Keratinocyte (primary cell): Measurements from ENCODE around the gene GPRC5C. TPM values are rescaled to one million over a fixed set of nuclear protein-coding genes. Genes with fewer than 3 reads are reported as not detected.

Experiments used
- DNase-seq: peaks from one replicate; pipeline ENCODE4 v3.0.0-alpha.2; 2011; ENCODE audit warnings: low read depth, missing footprints, low spot score
- FAIRE-seq: peaks from 2 replicates; lab custom pipeline; 2011; peaks lifted over from hg19 to GRCh38; lab: Jason Lieb, UNC
- H2AFZ ChIP-seq: 2 replicates; pipeline ENCODE4 v1.6.0; 2012; ENCODE audit warnings: low read length, control low read depth, inconsistent platforms; ENCODE audit not compliant: control insufficient read depth
- H3K27ac ChIP-seq: 2 replicates; pipeline ENCODE4 v1.5.1; 2011; ENCODE audit warnings: low read length; ENCODE audit not compliant: control insufficient read depth, insufficient read depth
- H3K27me3 ChIP-seq: 3 replicates; pipeline ENCODE4 v1.6.0; 2011; ENCODE audit warnings: low read length; ENCODE audit not compliant: control insufficient read depth, insufficient read depth; ENCODE audit errors: extremely low read depth
- H3K36me3 ChIP-seq, 2 experiments: 2 replicates in 1 of 2; 3 replicates in 1 of 2; pipeline ENCODE4 v1.5.1; 2011; ENCODE audit warnings: low read length in 2 of 2, mild to moderate bottlenecking in 1 of 2; ENCODE audit not compliant: control insufficient read depth in 2 of 2, insufficient read depth in 2 of 2; ENCODE audit errors: extremely low read depth in 1 of 2
- H3K4me1 ChIP-seq: 3 replicates; pipeline ENCODE4 v1.5.1; 2011; ENCODE audit warnings: low read length; ENCODE audit not compliant: control insufficient read depth, insufficient read depth; ENCODE audit errors: extremely low read depth
- H3K4me2 ChIP-seq: 3 replicates; pipeline ENCODE4 v1.6.0; 2011; ENCODE audit warnings: low read depth, low read length; ENCODE audit not compliant: control insufficient read depth, insufficient read depth; ENCODE audit errors: extremely low read depth
- H3K4me3 ChIP-seq, 3 experiments: fragments of 200-600 bp in 1 of 3; sonication (generic) in 1 of 3; 2 replicates in 2 of 3; 3 replicates in 1 of 3; pipeline ENCODE4 v1.5.1; 2011 to 2016; ENCODE audit warnings: low read length in 3 of 3, mild to moderate bottlenecking in 3 of 3, control low read depth in 2 of 3, inconsistent platforms in 1 of 3, low read depth in 1 of 3, mixed read lengths in 1 of 3, mixed run types in 1 of 3, moderate library complexity in 1 of 3; ENCODE audit not compliant: control insufficient read depth in 2 of 3, insufficient read depth in 2 of 3; ENCODE audit errors: extremely low read depth in 1 of 3
- H3K79me2 ChIP-seq: 2 replicates; pipeline ENCODE4 v1.6.0; 2012; ENCODE audit warnings: low read length; ENCODE audit not compliant: control insufficient read depth, insufficient read depth
- H3K9ac ChIP-seq: 3 replicates; pipeline ENCODE4 v1.6.0; 2011; ENCODE audit warnings: low read length; ENCODE audit not compliant: control insufficient read depth, insufficient read depth; ENCODE audit errors: extremely low read depth
- H3K9me1 ChIP-seq: 3 replicates; pipeline ENCODE4 v1.6.0; 2011; ENCODE audit warnings: low read length; ENCODE audit not compliant: control insufficient read depth, insufficient read depth; ENCODE audit errors: extremely low read depth
- H3K9me3 ChIP-seq: 2 replicates; pipeline ENCODE4 v1.5.1; 2012; ENCODE audit warnings: low read depth, low read length; ENCODE audit not compliant: control insufficient read depth
- H4K20me1 ChIP-seq: 3 replicates; pipeline ENCODE4 v1.6.0; 2011; ENCODE audit warnings: low read length; ENCODE audit not compliant: control insufficient read depth, insufficient read depth; ENCODE audit errors: extremely low read depth
- CTCF ChIP-seq, 3 experiments: IDR thresholded peaks in 1 of 3; conservative IDR thresholded peaks in 1 of 3; optimal IDR thresholded peaks in 1 of 3; 2 replicates in 2 of 3; 3 replicates in 1 of 3; pipeline versions ENCODE3 to v1.5.1; 2011; ENCODE audit warnings: low read length in 3 of 3, mild to moderate bottlenecking in 3 of 3, moderate library complexity in 2 of 3, control low read depth in 1 of 3, inconsistent platforms in 1 of 3; ENCODE audit not compliant: insufficient read depth in 2 of 3; ENCODE audit errors: extremely low read depth in 1 of 3
- EZH2 ChIP-seq: IDR thresholded peaks from one replicate; pipeline ENCODE4 v1.6.1; 2012; ENCODE audit warnings: inconsistent platforms, mild to moderate bottlenecking, low read length, moderate library complexity
- dilution Hi-C: fragments of 300-500 bp; cut with MboI; formaldehyde crosslinking; loops from one replicate; pipeline ENCODE4 v1.7.0; 2020; ENCODE audit warnings: low sequenced_read_pairs; ENCODE audit not compliant: extremely low pct_ligation_motif_present
- polyA plus RNA-seq, 5 experiments: library from polyadenylated mRNA; depleted of rRNA in 3 of 5; stranded (reverse) in 3 of 5; stranded (forward) in 1 of 5; unstranded in 1 of 5; fragments of >200 nt; gene quantifications; 1 replicate in 1 of 5; 2 replicates in 3 of 5; 3 replicates in 1 of 5; pipeline versions ENCODE4 v1.2.1 to v1.2.3, GENCODE V29; 2011 to 2012; ENCODE audit warnings: missing spikeins in 2 of 5, low read depth in 1 of 5, low replicate concordance in 1 of 5

Gene GPRC5C
- polyA plus RNA-seq, 1 donor (not counting 4 experiments of a cell fraction or from before 2014, with no cell fraction given) = 24.2 TPM

- H2AFZ ChIP-seq = no peak overlapping the region
- H3K4me3 ChIP-seq = no peak overlapping the region
- H3K9me1 ChIP-seq = no peaks in the 10 kb centered on the region
- H3K27ac ChIP-seq = no peak overlapping the region
- no peaks in the 10 kb centered on the region for H3K79me2 ChIP-seq
- DNase-seq (no peak), FAIRE-seq (no peak)
- no peaks in the 10 kb centered on the region for H4K20me1 ChIP-seq
- peaks cover 21% of the 10 kb centered on the region for H3K27me3 ChIP-seq
- H3K36me3 ChIP-seq = no peaks in the 10 kb centered on the region
- H3K4me2 ChIP-seq = no peak overlapping the region
- TF ChIP-seq EZH2 (no peak), CTCF (optimal IDR thresholded peaks at IDR 0.05 in 1 of 3, IDR thresholded peaks at IDR 0.05 in 1 of 3, conservative IDR thresholded peaks at IDR 0.05 in 1 of 3; ENCODE audit: extremely low read depth in 1 of 3, insufficient read depth in 2 of 3, low read length in 3 of 3) (no peak)
- dilution Hi-C loops = no loop called here
- H3K9me3 ChIP-seq = no peaks in the 10 kb centered on the region
- H3K9ac ChIP-seq = no peak overlapping the region
- peaks cover 11% of the 10 kb centered on the region for H3K4me1 ChIP-seq
Observed at GRCh38 chr17:74385201-74385600, 46.7 kb upstream of the GPRC5C start.

GRCh38 chr17:74386386-74386785, 45.5 kb upstream of the GPRC5C start:
- H2AFZ ChIP-seq = no peak overlapping the region
- no peak overlapping the region for H3K4me3 ChIP-seq
- no peak for FAIRE-seq
- no peaks in the 10 kb centered on the region for H3K79me2 ChIP-seq
- H3K9me3 ChIP-seq = no peaks in the 10 kb centered on the region
- H3K4me1 ChIP-seq = no peaks in the 10 kb centered on the region
- dilution Hi-C loops = no loop called here
- no peak overlapping the region for H3K4me2 ChIP-seq
- H3K9me1 ChIP-seq = no peaks in the 10 kb centered on the region
- no peak overlapping the region for H3K9ac ChIP-seq
- H4K20me1 ChIP-seq = peaks cover 2% of the 10 kb centered on the region
- TF ChIP-seq EZH2 = no peak
- TF ChIP-seq CTCF (optimal IDR thresholded peaks at IDR 0.05 in 1 of 3, IDR thresholded peaks at IDR 0.05 in 1 of 3, conservative IDR thresholded peaks at IDR 0.05 in 1 of 3; ENCODE audit: extremely low read depth in 1 of 3, insufficient read depth in 2 of 3, low read length in 3 of 3) = no peak
- H3K27ac ChIP-seq = no peak overlapping the region
- no peak for DNase-seq
- H3K36me3 ChIP-seq = no peaks in the 10 kb centered on the region
- peaks cover 21% of the 10 kb centered on the region for H3K27me3 ChIP-seq
